HG03108 (cell line): ENCODE results near the gene TXK.
"Not testable (repeated sequence)": the region's sequence is repeated elsewhere in the genome, so short reads cannot be mapped to it uniquely, and the experiment has no call there.

Experiments used
- ATAC-seq: cut with Tn5 transposase; IDR thresholded peaks from one replicate; pipeline ENCODE4 v1.9.1; 2021; ENCODE audit warnings: moderate library complexity; ENCODE audit not compliant: unreplicated experiment

Gene TXK

GRCh38 chr4:48134081-48134480 lies at the start of gene TXK:
TSS of gene TXK (minus strand) at chr4:48134250. CDS start at chr4:48134170, 80 bp downstream.
- no peak for ATAC-seq

- ATAC-seq, result no peak
Measured at GRCh38 chr4:48180234-48180633, 46.2 kb upstream of the TXK start.

GRCh38 chr4:48178931-48179330 lies 44.9 kb upstream of the TXK start:
- ATAC-seq, result no peak

GRCh38 chr4:48175806-48176205 lies 41.8 kb upstream of the TXK start:
- no peak for ATAC-seq

DNA sequence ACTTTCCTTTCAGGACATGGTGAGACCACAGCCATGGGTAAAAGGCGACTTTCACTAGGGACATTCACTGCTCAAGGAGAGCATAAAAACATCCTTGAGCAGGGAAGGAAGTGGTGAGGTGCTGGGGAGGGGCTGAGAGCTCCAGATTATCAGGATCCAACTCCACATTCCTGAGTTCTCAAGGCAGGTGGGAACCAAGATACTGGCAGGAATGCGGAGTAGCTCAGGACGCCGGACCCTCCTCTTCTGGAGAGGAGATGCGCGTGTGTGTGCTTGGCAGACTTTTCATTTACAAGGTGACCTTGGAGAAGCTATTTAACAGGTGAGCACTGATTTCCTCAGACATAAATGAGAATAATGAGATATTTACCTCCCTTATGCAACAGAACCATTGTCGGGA lies 41.3 kb upstream of the TXK start:
- no peak for ATAC-seq

DNA sequence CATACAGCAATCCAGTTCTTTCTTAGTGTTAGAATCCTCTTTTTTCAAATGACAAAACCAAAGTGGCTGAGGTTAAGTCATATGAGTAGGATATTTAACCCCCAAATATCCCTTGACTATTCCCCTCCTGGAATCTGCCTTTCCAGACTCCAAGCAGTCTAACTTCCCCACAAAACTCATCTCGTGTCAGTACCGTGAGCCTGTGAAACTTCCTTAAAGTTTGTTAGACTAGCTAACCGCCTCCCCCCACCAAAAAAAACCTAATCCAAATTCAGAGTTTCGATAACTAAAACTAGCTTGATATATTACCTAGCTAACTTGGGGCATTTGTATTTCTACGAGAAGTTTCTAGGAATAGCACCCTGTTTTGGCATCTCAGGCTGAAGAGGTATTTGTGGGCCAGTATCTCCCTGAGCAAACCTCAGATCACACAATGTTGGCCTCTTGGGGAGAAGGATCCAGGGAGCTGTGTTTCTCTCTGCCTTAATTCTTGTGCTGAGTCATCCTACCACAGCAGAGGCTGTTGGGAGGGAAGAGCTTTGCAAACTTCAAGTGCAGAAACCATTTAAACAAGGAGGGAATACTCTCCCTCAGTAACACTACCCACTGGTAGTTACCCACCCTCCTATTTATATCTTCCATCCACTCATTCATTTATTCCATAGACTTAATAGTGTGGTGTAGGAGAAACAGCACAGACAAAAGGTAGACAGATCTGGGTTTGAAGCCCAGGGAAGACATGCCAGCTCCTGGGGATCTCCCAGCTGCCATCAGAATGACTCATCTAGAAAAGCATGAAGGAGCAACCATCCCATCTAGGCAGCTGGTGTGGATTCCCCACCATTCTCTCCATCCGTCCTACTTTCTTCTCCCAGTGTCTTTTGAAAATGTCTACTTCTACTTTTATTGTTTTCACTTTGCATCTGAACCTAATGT lies 39.3 kb upstream of the TXK start:
- peak; percentile 80 for ATAC-seq

- ATAC-seq, result no peak
Measured at GRCh38 chr4:48172651-48173050, 38.6 kb upstream of the TXK start.

GRCh38 chr4:48169636-48170035 lies 35.6 kb upstream of the TXK start:
- no peak for ATAC-seq

DNA sequence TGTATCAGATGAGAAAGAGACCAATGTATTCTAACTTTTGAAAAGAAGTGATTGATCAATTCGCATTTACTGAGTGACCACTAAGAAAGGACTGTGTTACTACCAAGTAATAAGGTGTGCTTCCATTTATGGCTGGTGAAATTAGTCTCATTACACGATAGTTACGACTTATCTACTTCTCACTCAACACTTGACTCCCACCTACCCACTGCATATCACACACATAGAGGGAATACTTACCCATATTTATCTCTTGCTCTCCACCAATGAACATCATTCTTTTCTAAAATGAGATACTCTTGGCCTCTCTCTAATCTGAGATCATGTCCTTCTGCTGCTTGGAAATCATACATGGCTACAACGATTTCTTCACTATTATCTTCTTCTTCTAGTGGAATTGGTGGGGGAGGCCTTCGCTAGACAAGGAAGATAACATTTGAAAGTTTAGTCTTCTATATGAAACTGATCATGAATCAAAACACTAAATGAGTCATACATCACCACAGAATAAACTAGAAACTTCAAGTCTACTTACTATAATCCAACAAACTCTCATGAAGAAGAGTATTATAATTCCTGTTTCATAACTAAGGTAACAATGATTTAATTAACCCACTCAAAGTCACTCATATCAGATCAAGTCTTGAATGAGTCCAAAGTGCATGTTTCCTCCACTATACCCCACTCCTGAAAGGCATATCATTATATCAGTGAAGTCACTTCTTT lies 33.7 kb upstream of the TXK start:
- no peak for ATAC-seq

- ATAC-seq, result not testable (repeated sequence)
Measured at GRCh38 chr4:48164561-48164960, 30.5 kb upstream of the TXK start.

DNA sequence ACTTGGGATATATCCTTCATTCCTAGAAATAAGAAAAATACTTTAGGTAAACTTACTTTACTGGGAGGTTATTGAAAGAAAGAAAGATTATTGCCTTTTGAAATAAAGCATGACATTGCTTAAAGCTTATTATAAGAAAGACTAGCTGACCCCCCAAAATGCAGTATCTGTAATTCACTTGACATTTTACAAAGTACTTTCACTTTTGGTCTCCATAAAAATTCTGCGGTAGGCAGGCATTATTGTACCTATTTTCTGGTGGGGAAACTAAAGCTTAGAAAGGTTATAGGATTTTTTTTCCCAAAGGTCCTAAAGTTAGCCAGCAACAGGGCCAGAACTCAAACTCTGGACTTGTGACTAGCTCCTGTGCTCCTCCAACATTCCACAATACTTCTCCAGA lies 29.7 kb upstream of the TXK start:
- ATAC-seq, result no peak

GRCh38 chr4:48162162-48162561 lies 28.1 kb upstream of the TXK start:
- ATAC-seq, result no peak

DNA sequence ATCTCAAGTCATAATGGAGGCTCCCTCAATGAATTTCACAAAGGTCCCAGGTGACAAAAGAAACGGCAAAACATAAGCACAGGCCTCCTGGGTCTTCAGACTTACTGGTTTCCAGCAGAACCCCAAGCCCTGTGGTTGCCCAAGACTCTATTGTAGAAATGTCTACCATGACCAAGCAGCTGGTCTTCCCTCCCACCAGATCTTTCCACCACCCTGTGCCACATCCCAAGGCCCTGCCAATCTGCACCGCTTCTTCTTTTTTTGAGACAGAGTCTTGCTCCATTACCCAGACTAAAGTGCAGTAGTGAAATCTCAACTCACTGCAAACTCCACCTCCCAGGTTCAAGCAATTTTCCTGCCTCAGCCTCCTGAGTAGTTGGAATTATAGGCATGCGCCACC lies 23.2 kb upstream of the TXK start:
- no peak for ATAC-seq

DNA sequence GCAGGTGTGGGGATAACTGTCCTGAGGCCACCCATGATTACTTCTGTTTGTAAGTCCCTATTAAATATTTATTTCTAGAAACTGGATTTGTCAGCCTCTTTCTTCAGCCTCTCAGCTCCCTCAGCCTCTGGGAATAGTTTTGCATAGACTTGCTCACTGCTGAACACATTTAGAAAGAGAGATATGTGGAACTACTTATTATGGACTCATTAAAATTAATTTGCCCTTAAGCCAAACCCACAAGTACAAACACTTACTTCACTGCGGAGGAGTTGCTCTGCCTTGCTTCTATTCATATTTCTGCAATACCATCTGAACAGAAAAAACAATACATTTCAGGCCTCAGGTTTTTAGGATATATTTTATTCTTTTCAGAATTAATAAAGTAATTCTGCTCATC lies 22.4 kb upstream of the TXK start:
- ATAC-seq, result no peak

- no peak for ATAC-seq
Measured at GRCh38 chr4:48153791-48154550, 19.9 kb upstream of the TXK start.

- ATAC-seq, result no peak
Measured at GRCh38 chr4:48152259-48152658, 18.2 kb upstream of the TXK start.

- ATAC-seq, result no peak
Measured at GRCh38 chr4:48149827-48150370, 15.8 kb upstream of the TXK start.

GRCh38 chr4:48147621-48148020 lies 13.6 kb upstream of the TXK start:
- ATAC-seq, result no peak

- ATAC-seq, result no peak
Measured at GRCh38 chr4:48141048-48141447, 7.0 kb upstream of the TXK start.

- ATAC-seq, result no peak
Measured at GRCh38 chr4:48139691-48140090, 5.6 kb upstream of the TXK start.

GRCh38 chr4:48138936-48139335 lies 4.9 kb upstream of the TXK start:
- ATAC-seq, result peak; percentile 89
